WTC11 (cell line): Measurements from ENCODE around the gene AKAP13. TPM values are rescaled to one million over a fixed set of nuclear protein-coding genes. Genes with fewer than 3 reads are reported as not detected.

Source experiments
- ATAC-seq: fragments of 200-7000 bp; cut with Tn5 transposase; 2 replicates; pipeline ENCODE4 v1.10.0; 2021; ENCODE audit warnings: mild to moderate bottlenecking, moderate library complexity
- CTCF ChIA-PET: fragments of 300-600 bp; sonication (Branson Sonifier 250); formaldehyde crosslinking; loops from one replicate; lab custom pipeline; 2021; ENCODE audit warnings: antibody characterized with exemption; lab: Charles Lee
- POLR2A ChIA-PET: fragments of 350-600 bp; sonication (Branson Sonifier 250); formaldehyde crosslinking; loops from one replicate; lab custom pipeline; 2021; ENCODE audit warnings: antibody characterized with exemption; lab: Charles Lee
- DNase-seq: peaks from one replicate; pipeline ENCODE4 v3.0.0; 2021; ENCODE audit warnings: low spot score
- H3K27ac Mint-ChIP-seq: 2 replicates; pipeline ENCODE4 v1.8.0; 2021; ENCODE audit warnings: mixed read lengths
- H3K27me3 Mint-ChIP-seq: 2 replicates; pipeline ENCODE4 v1.8.0; 2021; ENCODE audit warnings: low read depth, mild to moderate bottlenecking, moderate library complexity, mixed read lengths
- H3K36me3 Mint-ChIP-seq: 2 replicates; pipeline ENCODE4 v1.8.0; 2021; ENCODE audit warnings: mixed read lengths
- H3K4me1 Mint-ChIP-seq: 2 replicates; pipeline ENCODE4 v1.8.0; 2022; ENCODE audit warnings: mixed read lengths
- H3K4me3 Mint-ChIP-seq: 2 replicates; pipeline ENCODE4 v1.8.0; 2021; ENCODE audit warnings: mild to moderate bottlenecking, moderate library complexity, mixed read lengths
- H3K9me3 Mint-ChIP-seq: 2 replicates; pipeline ENCODE4 v1.8.0; 2021; ENCODE audit warnings: mixed read lengths
- ELF4 ChIP-seq: sonication (generic); formaldehyde crosslinking; IDR thresholded peaks from 2 replicates; pipeline ENCODE4 v1.8.1; 2022; ENCODE audit warnings: low read depth, mild to moderate bottlenecking, moderate library complexity, missing genetic modification reagents
- IRF1 ChIP-seq: sonication (generic); formaldehyde crosslinking; IDR thresholded peaks from 2 replicates; pipeline ENCODE4 v1.8.0; 2023; ENCODE audit warnings: missing genetic modification reagents
- IRF2 ChIP-seq: sonication (generic); formaldehyde crosslinking; IDR thresholded peaks from 2 replicates; pipeline ENCODE4 v1.8.0; 2022; ENCODE audit warnings: low read depth, missing genetic modification reagents, borderline replicate concordance
- JAZF1 ChIP-seq: fragments of 250-450 bp; sonication (Bioruptor Pico); IDR thresholded peaks from 2 replicates; pipeline ENCODE4 v1.9.0; 2021; ENCODE audit warnings: moderate library complexity, mild to moderate bottlenecking, inconsistent platforms
- MLX ChIP-seq: sonication (generic); formaldehyde crosslinking; IDR thresholded peaks from 2 replicates; pipeline ENCODE4 v1.8.1; 2023; ENCODE audit warnings: mild to moderate bottlenecking, missing genetic modification reagents, moderate library complexity
- MYBL2 ChIP-seq: sonication (generic); formaldehyde crosslinking; IDR thresholded peaks from 2 replicates; pipeline ENCODE4 v1.8.1; 2023; ENCODE audit warnings: mild to moderate bottlenecking, moderate library complexity, missing genetic modification reagents
- NFE2L1 ChIP-seq: sonication (generic); formaldehyde crosslinking; IDR thresholded peaks from 2 replicates; pipeline ENCODE4 v1.8.1; 2023; ENCODE audit warnings: missing genetic modification reagents
- NFYB ChIP-seq: sonication (generic); formaldehyde crosslinking; conservative IDR thresholded peaks from 2 replicates; pipeline ENCODE4 v1.8.0; 2022; ENCODE audit warnings: low read depth, missing genetic modification reagents
- NR2C2 ChIP-seq: sonication (generic); formaldehyde crosslinking; IDR thresholded peaks from 2 replicates; pipeline ENCODE4 v1.8.0; 2022; ENCODE audit warnings: mild to moderate bottlenecking, missing genetic modification reagents
- OVOL2 ChIP-seq: fragments of 250-450 bp; sonication (Bioruptor Pico); IDR thresholded peaks from 2 replicates; pipeline ENCODE4 v1.9.0; 2021; ENCODE audit warnings: mild to moderate bottlenecking, borderline replicate concordance
- SP1 ChIP-seq: sonication (generic); formaldehyde crosslinking; conservative IDR thresholded peaks from 2 replicates; pipeline ENCODE4 v1.8.1; 2022; ENCODE audit warnings: missing genetic modification reagents
- TP53 ChIP-seq: sonication (generic); formaldehyde crosslinking; IDR thresholded peaks from 2 replicates; pipeline ENCODE4 v1.8.1; 2023; ENCODE audit warnings: mild to moderate bottlenecking, missing genetic modification reagents
- ZNF138 ChIP-seq: sonication (generic); formaldehyde crosslinking; conservative IDR thresholded peaks from 2 replicates; pipeline ENCODE4 v1.8.1; 2022; ENCODE audit warnings: mild to moderate bottlenecking, moderate library complexity, missing genetic modification reagents
- ZNF219 ChIP-seq: sonication (generic); formaldehyde crosslinking; IDR thresholded peaks from 2 replicates; pipeline ENCODE4 v1.8.0; 2023; ENCODE audit warnings: missing genetic modification reagents, mild to moderate bottlenecking, borderline replicate concordance
- ZNF317 ChIP-seq: sonication (generic); formaldehyde crosslinking; IDR thresholded peaks from 2 replicates; pipeline ENCODE4 v1.8.1; 2023; ENCODE audit warnings: low read depth, mild to moderate bottlenecking, moderate library complexity, missing genetic modification reagents, borderline replicate concordance
- total RNA-seq: library from RNA; stranded (reverse); gene quantifications from 3 replicates; pipeline ENCODE4 v1.2.3, GENCODE V29; 2021
- TF ChIP-seq, protein P1 (sequence below): sonication (generic); formaldehyde crosslinking; IDR thresholded peaks from 2 replicates; pipeline ENCODE4 v1.8.1; 2023; ENCODE audit warnings: mild to moderate bottlenecking, moderate library complexity, missing genetic modification reagents
- TF ChIP-seq, protein P2 (sequence below): sonication (generic); formaldehyde crosslinking; IDR thresholded peaks from 2 replicates; pipeline ENCODE4 v1.8.0; 2023; ENCODE audit warnings: mild to moderate bottlenecking, missing genetic modification reagents
- TF ChIP-seq, protein P3 (sequence below): fragments of 200-600 bp; IDR thresholded peaks from 2 replicates; pipeline ENCODE4 v1.8.0; 2022; ENCODE audit warnings: antibody characterized with exemption

AKAP13 gene
- total RNA-seq, 1 experiment from 2014 or later, result 50.3 TPM

DNA sequence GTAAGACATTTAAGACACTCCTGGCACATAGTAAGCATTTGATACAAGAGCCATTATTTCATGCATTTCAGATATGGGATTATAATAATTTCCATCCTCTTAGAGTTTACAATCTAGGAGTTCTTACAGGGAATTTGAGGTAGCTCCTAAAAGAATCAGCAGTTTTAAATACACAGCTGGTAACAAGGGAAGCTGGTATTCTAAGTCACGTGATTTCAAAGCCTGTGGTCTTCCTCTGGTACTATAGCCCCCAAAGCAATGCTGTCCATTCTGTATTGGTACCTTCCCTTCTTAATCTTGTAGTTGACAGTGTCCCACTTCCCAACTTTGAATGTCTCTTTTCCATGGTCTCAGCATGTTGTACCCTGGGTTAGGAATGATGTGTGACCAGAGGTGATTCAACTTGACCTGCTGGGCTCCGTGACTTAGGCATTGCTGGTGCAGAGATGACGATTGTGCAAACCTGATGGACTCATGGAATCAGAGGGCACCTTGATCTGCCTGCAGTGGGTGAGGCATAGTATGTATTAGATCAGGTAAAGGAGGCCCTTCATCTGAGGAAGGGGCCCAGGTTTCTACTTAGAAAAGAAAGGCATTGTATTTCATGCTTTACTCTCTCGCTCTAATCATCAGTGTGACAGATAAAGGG lies 122.9 kb downstream of the AKAP13 start:
- H3K36me3 Mint-ChIP-seq, result no peaks in the 10 kb centered on the region
- DNase-seq, result no peak
- H3K27ac Mint-ChIP-seq, result no peak overlapping the region; the same call in 1 of the 2 replicates
- no peak for TF ChIP-seq ZNF317 (CRISPR knock-in tag)
- no peak for TF ChIP-seq ZNF219 (CRISPR knock-in tag)
- TF ChIP-seq, protein P1, sequence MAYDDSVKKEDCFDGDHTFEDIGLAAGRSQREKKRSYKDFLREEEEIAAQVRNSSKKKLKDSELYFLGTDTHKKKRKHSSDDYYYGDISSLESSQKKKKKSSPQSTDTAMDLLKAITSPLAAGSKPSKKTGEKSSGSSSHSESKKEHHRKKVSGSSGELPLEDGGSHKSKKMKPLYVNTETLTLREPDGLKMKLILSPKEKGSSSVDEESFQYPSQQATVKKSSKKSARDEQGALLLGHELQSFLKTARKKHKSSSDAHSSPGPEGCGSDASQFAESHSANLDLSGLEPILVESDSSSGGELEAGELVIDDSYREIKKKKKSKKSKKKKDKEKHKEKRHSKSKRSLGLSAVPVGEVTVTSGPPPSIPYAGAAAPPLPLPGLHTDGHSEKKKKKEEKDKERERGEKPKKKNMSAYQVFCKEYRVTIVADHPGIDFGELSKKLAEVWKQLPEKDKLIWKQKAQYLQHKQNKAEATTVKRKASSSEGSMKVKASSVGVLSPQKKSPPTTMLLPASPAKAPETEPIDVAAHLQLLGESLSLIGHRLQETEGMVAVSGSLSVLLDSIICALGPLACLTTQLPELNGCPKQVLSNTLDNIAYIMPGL (CRISPR knock-in tag), result no peak
- TF ChIP-seq SP1 (CRISPR knock-in tag), result no peak
- TF ChIP-seq, protein P2, sequence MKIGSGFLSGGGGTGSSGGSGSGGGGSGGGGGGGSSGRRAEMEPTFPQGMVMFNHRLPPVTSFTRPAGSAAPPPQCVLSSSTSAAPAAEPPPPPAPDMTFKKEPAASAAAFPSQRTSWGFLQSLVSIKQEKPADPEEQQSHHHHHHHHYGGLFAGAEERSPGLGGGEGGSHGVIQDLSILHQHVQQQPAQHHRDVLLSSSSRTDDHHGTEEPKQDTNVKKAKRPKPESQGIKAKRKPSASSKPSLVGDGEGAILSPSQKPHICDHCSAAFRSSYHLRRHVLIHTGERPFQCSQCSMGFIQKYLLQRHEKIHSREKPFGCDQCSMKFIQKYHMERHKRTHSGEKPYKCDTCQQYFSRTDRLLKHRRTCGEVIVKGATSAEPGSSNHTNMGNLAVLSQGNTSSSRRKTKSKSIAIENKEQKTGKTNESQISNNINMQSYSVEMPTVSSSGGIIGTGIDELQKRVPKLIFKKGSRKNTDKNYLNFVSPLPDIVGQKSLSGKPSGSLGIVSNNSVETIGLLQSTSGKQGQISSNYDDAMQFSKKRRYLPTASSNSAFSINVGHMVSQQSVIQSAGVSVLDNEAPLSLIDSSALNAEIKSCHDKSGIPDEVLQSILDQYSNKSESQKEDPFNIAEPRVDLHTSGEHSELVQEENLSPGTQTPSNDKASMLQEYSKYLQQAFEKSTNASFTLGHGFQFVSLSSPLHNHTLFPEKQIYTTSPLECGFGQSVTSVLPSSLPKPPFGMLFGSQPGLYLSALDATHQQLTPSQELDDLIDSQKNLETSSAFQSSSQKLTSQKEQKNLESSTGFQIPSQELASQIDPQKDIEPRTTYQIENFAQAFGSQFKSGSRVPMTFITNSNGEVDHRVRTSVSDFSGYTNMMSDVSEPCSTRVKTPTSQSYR (CRISPR knock-in tag), result no peak
- no peak for TF ChIP-seq NFE2L1 (CRISPR knock-in tag)
- TF ChIP-seq, protein P3, sequence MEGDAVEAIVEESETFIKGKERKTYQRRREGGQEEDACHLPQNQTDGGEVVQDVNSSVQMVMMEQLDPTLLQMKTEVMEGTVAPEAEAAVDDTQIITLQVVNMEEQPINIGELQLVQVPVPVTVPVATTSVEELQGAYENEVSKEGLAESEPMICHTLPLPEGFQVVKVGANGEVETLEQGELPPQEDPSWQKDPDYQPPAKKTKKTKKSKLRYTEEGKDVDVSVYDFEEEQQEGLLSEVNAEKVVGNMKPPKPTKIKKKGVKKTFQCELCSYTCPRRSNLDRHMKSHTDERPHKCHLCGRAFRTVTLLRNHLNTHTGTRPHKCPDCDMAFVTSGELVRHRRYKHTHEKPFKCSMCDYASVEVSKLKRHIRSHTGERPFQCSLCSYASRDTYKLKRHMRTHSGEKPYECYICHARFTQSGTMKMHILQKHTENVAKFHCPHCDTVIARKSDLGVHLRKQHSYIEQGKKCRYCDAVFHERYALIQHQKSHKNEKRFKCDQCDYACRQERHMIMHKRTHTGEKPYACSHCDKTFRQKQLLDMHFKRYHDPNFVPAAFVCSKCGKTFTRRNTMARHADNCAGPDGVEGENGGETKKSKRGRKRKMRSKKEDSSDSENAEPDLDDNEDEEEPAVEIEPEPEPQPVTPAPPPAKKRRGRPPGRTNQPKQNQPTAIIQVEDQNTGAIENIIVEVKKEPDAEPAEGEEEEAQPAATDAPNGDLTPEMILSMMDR, result no peak
- no peak for TF ChIP-seq ELF4
- TF ChIP-seq ZNF138 (CRISPR knock-in tag), result no peak
- TF ChIP-seq NR2C2, result no peak
- TF ChIP-seq MLX (CRISPR knock-in tag), result no peak
- TF ChIP-seq IRF1 (CRISPR knock-in tag), result no peak
- TF ChIP-seq OVOL2 (CRISPR knock-in tag), result no peak
- no peak for TF ChIP-seq JAZF1
- TF ChIP-seq MYBL2 (CRISPR knock-in tag), result no peak
- no peak for TF ChIP-seq NFYB (CRISPR knock-in tag)
- TF ChIP-seq TP53, result no peak
- TF ChIP-seq IRF2 (CRISPR knock-in tag), result no peak
- ChIA-PET CTCF (interaction anchor here (1.2 to 2.0 kb wide), 3 partner anchors 14 to 172 kb away, joined by 3 to 13 read pairs (median 3); no protein-coding TSS in a partner anchor), POLR2A (no interaction called here)
- no peak overlapping the region for H3K4me3 Mint-ChIP-seq
- H3K27me3 Mint-ChIP-seq, result no peaks in the 10 kb centered on the region
- ATAC-seq, result no peak
- no peaks in the 10 kb centered on the region for H3K9me3 Mint-ChIP-seq
- H3K4me1 Mint-ChIP-seq, result peaks cover 45% of the 10 kb centered on the region
